GM12878 (cell line): ENCODE measurements around the gene CYB5R2. TPM values are rescaled to one million over a fixed set of nuclear protein-coding genes. Genes with fewer than 3 reads are reported as not detected.

Experiments used
- ATAC-seq: fragments of 200-7000 bp; cut with Tn5 transposase; 3 replicates; pipeline ENCODE4 v1.9.1; 2020; ENCODE audit warnings: mild to moderate bottlenecking, moderate library complexity
- BruUV-seq: library from RNA; stranded (reverse); fragments of 400-500 nt; replicated peaks from 2 replicates; lab custom pipeline; 2021; lab: Mats Ljungman, UMichigan
- CTCF ChIA-PET: fragments of 300-600 bp; sonication (Branson Sonifier 250); formaldehyde crosslinking; extraction: SDS; loops from one replicate; lab custom pipeline; 2021; ENCODE audit warnings: inconsistent platforms; lab: Yijun Ruan, JAX
- POLR2A ChIA-PET: fragments of 350-600 bp; formaldehyde crosslinking; extraction: SDS; loops from one replicate; lab custom pipeline; 2021; ENCODE audit warnings: inconsistent platforms; lab: Charles Lee
- RAD21 ChIA-PET: fragments of 300-600 bp; sonication (Branson Sonifier 250); formaldehyde crosslinking; loops from one replicate; lab custom pipeline; 2023; ENCODE audit warnings: antibody characterized with exemption; ENCODE audit not compliant: unreplicated experiment; lab: Charles Lee
- SMC1A ChIA-PET: fragments of 300-600 bp; sonication (Branson Sonifier 250); formaldehyde crosslinking; loops from one replicate; lab custom pipeline; 2023; ENCODE audit not compliant: unreplicated experiment, uncharacterized antibody; lab: Charles Lee
- DNase-seq: peaks from one replicate; pipeline ENCODE4 v3.0.0-alpha.2; 2011; ENCODE audit warnings: low read depth, low spot score
- FAIRE-seq: peaks from 3 replicates; lab custom pipeline; 2011; peaks lifted over from hg19 to GRCh38; lab: Jason Lieb, UNC
- H2AFZ ChIP-seq: 2 replicates; pipeline ENCODE4 v1.6.0; 2011; ENCODE audit warnings: low read depth, low read length, control low read depth; ENCODE audit not compliant: control insufficient read depth
- H3K27ac ChIP-seq: 2 replicates; pipeline ENCODE4 v1.5.1; 2011; ENCODE audit warnings: control low read depth; ENCODE audit not compliant: control insufficient read depth, insufficient read depth
- H3K27me3 ChIP-seq, 2 experiments: replicated peaks in 1 of 2; 2 replicates each; pipeline versions ENCODE4 v1.6.0 to v1.6.1; 2011; ENCODE audit warnings: low read length in 1 of 2; ENCODE audit not compliant: control insufficient read depth in 2 of 2, insufficient read depth in 2 of 2
- H3K36me3 ChIP-seq, 2 experiments: 2 replicates each; pipeline ENCODE4 v1.5.1; 2011; ENCODE audit warnings: low read length in 1 of 2; ENCODE audit not compliant: control insufficient read depth in 2 of 2, insufficient read depth in 2 of 2
- H3K4me1 ChIP-seq: 2 replicates; pipeline ENCODE4 v1.6.1; 2011; ENCODE audit warnings: mild to moderate bottlenecking, low read length, moderate library complexity, mixed read lengths; ENCODE audit not compliant: control insufficient read depth, insufficient read depth
- H3K4me2 ChIP-seq: 2 replicates; pipeline ENCODE4 v1.6.0; 2011; ENCODE audit warnings: control low read depth; ENCODE audit not compliant: control insufficient read depth, insufficient read depth
- H3K4me3 ChIP-seq: fragments of 200-600 bp; sonication (generic); 2 replicates; pipeline ENCODE4 v1.5.1; 2016
- H3K79me2 ChIP-seq: 2 replicates; pipeline ENCODE4 v1.6.0; 2011; ENCODE audit warnings: low read length; ENCODE audit not compliant: control insufficient read depth, insufficient read depth
- H3K9ac ChIP-seq: 2 replicates; pipeline ENCODE4 v1.8.0; 2011; ENCODE audit warnings: low read length, control low read depth, mixed read lengths; ENCODE audit not compliant: control insufficient read depth, insufficient read depth
- H3K9me3 ChIP-seq: replicated peaks from 3 replicates; pipeline ENCODE4 v1.5.1; 2011; ENCODE audit warnings: mild to moderate bottlenecking, low read length; ENCODE audit not compliant: control insufficient read depth, insufficient read depth
- H4K20me1 ChIP-seq: 2 replicates; pipeline ENCODE4 v1.6.0; 2011; ENCODE audit not compliant: control insufficient read depth, insufficient read depth
- BHLHE40 ChIP-seq, 2 experiments: fragments of 450-650 bp in 1 of 2; IDR thresholded peaks; 2 replicates each; pipeline ENCODE4 v1.6.1; 2011 to 2017; ENCODE audit warnings: low read depth in 2 of 2, borderline replicate concordance in 1 of 2, improper control_type of control experiment in 1 of 2, low read length in 1 of 2, mild to moderate bottlenecking in 1 of 2
- CREB1 ChIP-seq: IDR thresholded peaks from 2 replicates; pipeline ENCODE4 v1.6.1; 2012; ENCODE audit warnings: low read depth, mild to moderate bottlenecking, inconsistent platforms
- MEF2A ChIP-seq: IDR thresholded peaks from 2 replicates; pipeline ENCODE4 v1.6.1; 2011; ENCODE audit warnings: low read depth, mild to moderate bottlenecking, low read length, moderate library complexity; ENCODE audit not compliant: insufficient read depth
- MTA3 ChIP-seq: IDR thresholded peaks from 2 replicates; pipeline ENCODE4 v1.6.1; 2012; ENCODE audit warnings: low read length, inconsistent platforms, borderline replicate concordance
- MXI1 ChIP-seq: fragments of 150-350 bp; IDR thresholded peaks from 2 replicates; pipeline ENCODE4 v1.6.1; 2011; ENCODE audit warnings: low read depth, mild to moderate bottlenecking, inconsistent platforms, low read length, improper control_type of control experiment
- NBN ChIP-seq: fragments of 450-650 bp; IDR thresholded peaks from 2 replicates; pipeline ENCODE4 v1.6.1; 2016
- RAD21 ChIP-seq: IDR thresholded peaks from 2 replicates; pipeline ENCODE4 v1.6.1; 2011; ENCODE audit warnings: mild to moderate bottlenecking, low read depth, low read length, moderate library complexity; ENCODE audit not compliant: insufficient read depth
- SMAD5 ChIP-seq: IDR thresholded peaks from 2 replicates; pipeline ENCODE4 v1.6.1; 2016; ENCODE audit warnings: antibody characterized with exemption, low read depth
- SMC3 ChIP-seq: IDR thresholded peaks from 2 replicates; pipeline ENCODE4 v1.6.1; 2011; ENCODE audit warnings: low read length, improper control_type of control experiment, borderline replicate concordance
- SPI1 ChIP-seq: IDR thresholded peaks from 2 replicates; pipeline ENCODE4 v1.6.1; 2011; ENCODE audit warnings: low read depth, mild to moderate bottlenecking, low read length, moderate library complexity, borderline replicate concordance; ENCODE audit not compliant: insufficient read depth
- WRNIP1 ChIP-seq: IDR thresholded peaks from 2 replicates; pipeline ENCODE4 v1.6.1; 2011; ENCODE audit warnings: low read depth, low read length, improper control_type of control experiment, borderline replicate concordance
- ZNF217 ChIP-seq: fragments of 450-650 bp; IDR thresholded peaks from 2 replicates; pipeline ENCODE4 v1.6.1; 2017; ENCODE audit warnings: antibody characterized with exemption, mild to moderate bottlenecking
- ZNF384 ChIP-seq: IDR thresholded peaks from 2 replicates; pipeline ENCODE4 v1.6.1; 2012; ENCODE audit warnings: low read depth, mild to moderate bottlenecking, low read length, improper control_type of control experiment, borderline replicate concordance
- WGBS: methylation state at CpG from one replicate; pipeline ENCODE4 v1.1.6; 2016; ENCODE audit warnings: low lambda C conversion rate; ENCODE audit not compliant: insufficient replicate concordance, insufficient coverage; ENCODE audit errors: missing lambda C conversion rate; 5-methylcytosine and 5-hydroxymethylcytosine counted together
- in situ Hi-C: fragments of 300-500 bp; cut with MboI; formaldehyde crosslinking; loops from 9 replicates; pipeline ENCODE4 v1.14.3; 2018; ENCODE audit warnings: mixed read lengths
- intact Hi-C: fragments of 100-400 bp; cut with micrococcal nuclease; formaldehyde crosslinking; loops from one replicate; pipeline ENCODE4 v1.14.2; 2022; ENCODE audit not compliant: unreplicated experiment
- polyA plus RNA-seq, 11 experiments: library from polyadenylated mRNA; depleted of rRNA in 4 of 11; unstranded in 6 of 11; stranded (reverse) in 5 of 11; fragments of >200 nt; fragmentation: Nextera tagmentation in 4 of 11; fragmentation: Illumina TruSeq in 1 of 11; extraction: Ambion mirVana in 4 of 11; extraction: Trizol in 1 of 11; gene quantifications; 1 replicate in 1 of 11; 2 replicates in 10 of 11; pipeline versions ENCODE4 v1.2.1 to v1.2.3, GENCODE V29; 2011 to 2016; ENCODE audit warnings: inconsistent platforms in 2 of 11, missing spikeins in 2 of 11, low read depth in 1 of 11
- total RNA-seq, 4 experiments: library from RNA; depleted of rRNA in 3 of 4; stranded (reverse); fragments of >200 nt in 3 of 4; fragmentation: Illumina TruSeq in 1 of 4; extraction: Trizol in 1 of 4; gene quantifications; 2 replicates each; pipeline versions ENCODE4 v1.2.1 to v1.2.3, GENCODE V29; 2013 to 2021
- TF ChIP-seq, protein P1 (sequence below): IDR thresholded peaks from 2 replicates; pipeline ENCODE4 v1.6.1; 2011; ENCODE audit warnings: borderline replicate concordance, low read depth, mild to moderate bottlenecking, moderate library complexity, mixed read lengths, low read length; ENCODE audit not compliant: insufficient read depth; ENCODE audit errors: extremely low read length

CYB5R2 gene
- total and polyA plus RNA-seq, 10 of the 15 experiments (the other 5 are each of a cell fraction or from before 2014, with no cell fraction given) = 21.0 to 111 (median 70.4) TPM

DNA sequence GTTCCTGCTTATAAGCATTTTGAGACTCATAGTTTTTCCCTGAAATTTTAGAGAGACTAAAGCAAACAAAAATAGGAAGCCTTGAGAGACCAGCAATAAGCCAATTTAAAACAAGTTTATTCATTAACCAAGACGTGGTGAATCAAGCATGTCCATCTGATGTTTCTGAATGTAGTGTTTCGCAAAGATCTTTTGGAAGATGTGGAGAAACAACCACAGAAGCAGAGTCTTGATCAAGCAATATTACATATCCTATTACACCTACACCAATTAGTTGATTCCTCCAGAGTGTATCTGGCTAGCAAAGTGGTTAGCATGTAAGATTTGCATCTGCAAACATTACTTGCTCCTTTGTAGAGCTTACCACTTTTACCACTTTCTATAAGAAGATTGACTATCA, 33.1 kb upstream of the CYB5R2 start, which contains the start of gene OVCH2:
TSS of gene OVCH2 (minus strand) at position 101 of the 400 bp plus-strand sequence. CDS start at position 18, 83 bp downstream.
- Histone ChIP-seq H3K9ac (no peak within 1 kb of the TSS), H3K9me3 (no peaks in the 10 kb centered on the region), H3K27ac (no peak within 1 kb of the TSS), H3K4me1 (no peaks in the 10 kb centered on the region), H4K20me1 (no peaks in the 10 kb centered on the region), H3K4me2 (no peak within 1 kb of the TSS), H3K27me3 (peaks cover 0 to 5% of the 10 kb centered on the region in 2 experiments; a peak in 1 of 4 replicates), H3K4me3 (no peak within 1 kb of the TSS), H3K36me3 (no peaks in the 10 kb centered on the region), H2AFZ (no peak within 1 kb of the TSS), H3K79me2 (no peaks in the 10 kb centered on the region)
- no TSS peak for BruUV-seq
- SMC1A ChIA-PET = interaction anchor here (1.9 kb wide), 1 partner anchor 11 kb away, joined by 4 read pairs; no protein-coding TSS in a partner anchor
- 43% methylated on average over 2 of the region's 2 CpGs for WGBS
- FAIRE-seq (no peak), DNase-seq (no peak), ATAC-seq (no peak)
- CTCF ChIA-PET = interaction anchor here (1.6 kb wide), 1 partner anchor 11 kb away, joined by 12 read pairs; no protein-coding TSS in a partner anchor
- RAD21 ChIA-PET = interaction anchor here (2.0 kb wide), 1 partner anchor 11 kb away, joined by 5 read pairs; no protein-coding TSS in a partner anchor
- in situ Hi-C loops (no loop called here), intact Hi-C loops (no loop called here)
- POLR2A ChIA-PET = no interaction called here
- TF ChIP-seq MXI1 = no peak
- no peak for TF ChIP-seq MTA3
- TF ChIP-seq ZNF217 = no peak
- TF ChIP-seq RAD21 = no peak
- TF ChIP-seq BHLHE40 (IDR thresholded peaks at IDR 0.05; ENCODE audit: borderline replicate concordance in 1 of 2, low read depth in 2 of 2, low read length in 1 of 2) = no peak
- no peak for TF ChIP-seq MEF2A
- TF ChIP-seq ZNF384 = no peak
- TF ChIP-seq SPI1 = no peak
- TF ChIP-seq CREB1 = no peak
- TF ChIP-seq SMC3 = no peak
- TF ChIP-seq WRNIP1 = no peak
- TF ChIP-seq, protein P1, sequence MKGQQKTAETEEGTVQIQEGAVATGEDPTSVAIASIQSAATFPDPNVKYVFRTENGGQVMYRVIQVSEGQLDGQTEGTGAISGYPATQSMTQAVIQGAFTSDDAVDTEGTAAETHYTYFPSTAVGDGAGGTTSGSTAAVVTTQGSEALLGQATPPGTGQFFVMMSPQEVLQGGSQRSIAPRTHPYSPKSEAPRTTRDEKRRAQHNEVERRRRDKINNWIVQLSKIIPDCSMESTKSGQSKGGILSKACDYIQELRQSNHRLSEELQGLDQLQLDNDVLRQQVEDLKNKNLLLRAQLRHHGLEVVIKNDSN = no peak
- TF ChIP-seq SMAD5 = no peak
- no peak for TF ChIP-seq NBN
